Hematopoietic multipotent progenitor cell (in vitro differentiated cells): ENCODE results near the gene MSMB. TPM values are rescaled to one million over a fixed set of nuclear protein-coding genes. Genes with fewer than 3 reads are reported as not detected.
"Not testable (repeated sequence)": the region's sequence is repeated elsewhere in the genome, so short reads cannot be mapped to it uniquely, and the experiment has no call there.

Source experiments
- DNase-seq, 3 donors: peaks; one replicate each; pipeline ENCODE4 v3.0.0-alpha.2; 2011 to 2015; ENCODE audit warnings: low read depth in 2 of 3, low spot score in 2 of 3
- total RNA-seq: library from RNA; depleted of rRNA; stranded (reverse); fragments of >200 nt; gene quantifications from one replicate; pipeline ENCODE4 v1.2.3, GENCODE V29; 2012

The MSMB gene
- not detected for total RNA-seq

- DNase-seq, result no peak
These were observed at the start of gene MSMB for GRCh38 chr10:46046261-46046660. MSMB (minus strand) TSS chr10:46046269; CDS start chr10:46046237, 32 bp downstream.

GRCh38 chr10:46094931-46095750 is 49.1 kb upstream of the MSMB start:
- DNase-seq, result no peak

GRCh38 chr10:46094197-46094500 is 48.1 kb upstream of the MSMB start:
- DNase-seq, result no peak

- DNase-seq, result not testable (repeated sequence)
These were observed 47.5 kb upstream of the MSMB start for GRCh38 chr10:46093316-46094196.

- peak in 2 of 3 donors; percentile 84 to 90 for DNase-seq
These were observed 46.5 kb upstream of the MSMB start for GRCh38 chr10:46092524-46093081.

GRCh38 chr10:46091828-46092523 is 45.9 kb upstream of the MSMB start:
- DNase-seq, result no peak

- DNase-seq, result peak in 1 of 3 donors; percentile 28
These were observed 45.2 kb upstream of the MSMB start for GRCh38 chr10:46091080-46091827.

- no peak for DNase-seq
These were observed 44.3 kb upstream of the MSMB start for GRCh38 chr10:46090258-46090812.

GRCh38 chr10:46087381-46087780 is 41.3 kb upstream of the MSMB start:
- DNase-seq, result not testable (repeated sequence)

GRCh38 chr10:46084321-46085165 is 38.5 kb upstream of the MSMB start:
- DNase-seq, result no peak

- peak in 2 of 3 donors; percentile 44 to 50 for DNase-seq
These were observed 34.8 kb upstream of the MSMB start for GRCh38 chr10:46080886-46081285.

- DNase-seq, result peak in 2 of 3 donors; percentile 68 to 81
These were observed 33.9 kb upstream of the MSMB start for GRCh38 chr10:46079831-46080585.

GRCh38 chr10:46077731-46078413 is 31.8 kb upstream of the MSMB start:
- DNase-seq, result peak in 2 of 3 donors; percentile 31 to 43

GRCh38 chr10:46077141-46077554 is 31.1 kb upstream of the MSMB start:
- peak in 2 of 3 donors; percentile 48 to 62 for DNase-seq

GRCh38 chr10:46075869-46076268 is 29.8 kb upstream of the MSMB start:
- DNase-seq, result no peak

- DNase-seq, result peak in 1 of 3 donors; percentile 38
These were observed 28.3 kb upstream of the MSMB start for GRCh38 chr10:46074196-46074946.

GRCh38 chr10:46073564-46073963 is 27.5 kb upstream of the MSMB start:
- DNase-seq, result no peak
